Cardiac fibroblast (primary cell): ENCODE data around the gene LCE5A.

Experiments used
- DNase-seq, 2 donors: peaks; one replicate each; pipeline versions ENCODE4 v3.0.0 to v3.0.0-alpha.2; 2010; ENCODE audit warnings: low read depth in 2 of 2
- H3K4me3 ChIP-seq, 2 donors: replicated peaks in 1 of 2; 1 replicate in 1 of 2; 2 replicates in 1 of 2; pipeline ENCODE4 v1.5.1; 2011; ENCODE audit warnings: low read depth in 2 of 2, low read length in 2 of 2, mild to moderate bottlenecking in 2 of 2, moderate library complexity in 1 of 2
- TF ChIP-seq, protein P1 (sequence below): IDR thresholded peaks from one replicate; pipeline ENCODE4 v1.5.1; 2011; ENCODE audit warnings: low read depth, mild to moderate bottlenecking, low read length, inconsistent platforms

LCE5A gene

DNA sequence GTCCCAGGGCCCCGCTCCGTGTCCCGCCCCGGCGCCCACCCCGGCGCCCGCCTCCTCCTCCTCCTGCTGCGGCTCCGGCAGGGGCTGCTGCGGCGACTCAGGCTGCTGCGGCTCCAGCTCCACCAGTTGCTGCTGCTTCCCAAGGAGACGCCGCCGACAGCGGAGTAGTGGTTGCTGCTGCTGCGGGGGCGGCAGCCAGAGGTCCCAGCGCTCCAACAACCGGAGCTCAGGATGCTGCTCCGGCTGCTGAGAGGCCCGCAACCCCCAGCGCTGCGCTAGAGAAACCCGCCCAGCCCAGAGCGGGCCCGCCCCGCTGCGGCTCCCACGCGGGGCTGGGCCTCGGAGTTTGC is 4.8 kb downstream of the LCE5A start:
- no peak overlapping the region for H3K4me3 ChIP-seq
- TF ChIP-seq, protein P1, sequence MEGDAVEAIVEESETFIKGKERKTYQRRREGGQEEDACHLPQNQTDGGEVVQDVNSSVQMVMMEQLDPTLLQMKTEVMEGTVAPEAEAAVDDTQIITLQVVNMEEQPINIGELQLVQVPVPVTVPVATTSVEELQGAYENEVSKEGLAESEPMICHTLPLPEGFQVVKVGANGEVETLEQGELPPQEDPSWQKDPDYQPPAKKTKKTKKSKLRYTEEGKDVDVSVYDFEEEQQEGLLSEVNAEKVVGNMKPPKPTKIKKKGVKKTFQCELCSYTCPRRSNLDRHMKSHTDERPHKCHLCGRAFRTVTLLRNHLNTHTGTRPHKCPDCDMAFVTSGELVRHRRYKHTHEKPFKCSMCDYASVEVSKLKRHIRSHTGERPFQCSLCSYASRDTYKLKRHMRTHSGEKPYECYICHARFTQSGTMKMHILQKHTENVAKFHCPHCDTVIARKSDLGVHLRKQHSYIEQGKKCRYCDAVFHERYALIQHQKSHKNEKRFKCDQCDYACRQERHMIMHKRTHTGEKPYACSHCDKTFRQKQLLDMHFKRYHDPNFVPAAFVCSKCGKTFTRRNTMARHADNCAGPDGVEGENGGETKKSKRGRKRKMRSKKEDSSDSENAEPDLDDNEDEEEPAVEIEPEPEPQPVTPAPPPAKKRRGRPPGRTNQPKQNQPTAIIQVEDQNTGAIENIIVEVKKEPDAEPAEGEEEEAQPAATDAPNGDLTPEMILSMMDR: no peak
- peak in 1 of 2 donors; percentile 14 for DNase-seq

DNA sequence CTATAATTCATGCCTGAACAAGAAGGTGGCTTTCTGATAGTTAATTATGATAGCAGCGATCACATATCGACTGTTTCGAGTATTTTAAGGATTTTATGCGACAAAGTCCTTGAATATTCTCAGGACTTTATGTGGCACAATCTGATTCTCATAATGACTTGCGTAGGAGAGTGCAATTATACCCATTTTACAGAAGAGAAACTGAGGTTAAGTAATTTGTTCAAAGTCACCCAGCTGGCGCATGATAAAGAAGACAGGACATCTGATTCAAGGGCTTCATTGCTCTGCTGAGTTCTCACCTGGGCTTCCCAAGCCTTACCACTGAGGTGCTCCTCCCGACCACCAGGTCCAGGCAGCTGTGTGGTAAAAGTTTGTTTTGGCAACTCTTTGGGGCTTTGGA is 5.5 kb downstream of the LCE5A start:
- TF ChIP-seq, protein P1: no peak
- DNase-seq: no peak

DNA sequence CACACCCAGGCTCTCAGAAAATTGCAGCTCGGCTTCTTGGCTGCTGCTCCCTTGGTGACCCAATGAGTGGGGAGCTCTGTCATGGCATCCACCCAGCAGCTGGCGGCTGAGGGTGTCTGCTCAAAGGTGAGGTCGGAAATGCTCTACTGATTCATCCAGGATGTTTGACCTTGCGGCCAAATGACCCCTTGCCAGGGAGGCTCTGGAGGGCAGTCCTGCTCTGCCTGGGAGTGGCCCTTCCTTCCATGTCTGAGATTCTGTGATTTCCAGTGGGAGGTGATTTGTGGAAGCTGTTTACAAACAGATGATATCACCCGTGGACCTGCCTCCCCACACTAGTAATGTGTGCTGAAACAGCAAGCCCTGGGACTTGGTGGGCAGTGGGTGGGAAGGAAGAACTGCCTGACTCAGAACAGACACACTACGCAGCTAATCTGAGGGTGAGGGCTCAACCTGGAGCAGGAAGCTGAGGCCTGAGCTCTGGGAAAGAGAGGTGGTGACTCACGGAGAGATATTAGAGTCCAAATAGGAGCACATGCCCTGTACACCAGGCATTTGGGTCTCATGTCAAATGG is 6.7 kb downstream of the LCE5A start:
- DNase-seq: no peak
- H3K4me3 ChIP-seq: no peak overlapping the region
- TF ChIP-seq, protein P1: no peak

More for the DNA sequence above, 5.5 kb downstream of the LCE5A start:
- no peak overlapping the region for H3K4me3 ChIP-seq

DNA sequence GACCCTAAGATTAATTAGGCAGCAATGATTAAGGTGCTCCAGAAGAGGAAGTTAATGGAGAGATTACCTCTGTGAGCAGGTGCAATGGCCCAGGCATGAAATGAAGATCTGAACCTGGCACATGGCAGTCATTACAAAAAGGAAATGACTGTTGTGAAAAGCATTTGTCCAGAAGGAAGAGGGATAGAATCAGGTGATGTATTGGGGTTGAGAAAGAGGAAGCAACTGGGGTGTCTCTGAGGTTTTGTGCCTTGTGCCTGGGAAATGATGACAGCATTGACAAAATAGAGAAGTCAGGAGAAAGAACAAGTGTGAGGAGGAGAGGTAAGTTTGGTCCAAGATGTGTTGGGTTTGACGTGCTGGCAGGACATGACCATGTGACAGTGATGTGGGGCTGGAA is 9.2 kb downstream of the LCE5A start:
- no peak for DNase-seq
- TF ChIP-seq, protein P1: no peak
- no peak overlapping the region for H3K4me3 ChIP-seq

DNA sequence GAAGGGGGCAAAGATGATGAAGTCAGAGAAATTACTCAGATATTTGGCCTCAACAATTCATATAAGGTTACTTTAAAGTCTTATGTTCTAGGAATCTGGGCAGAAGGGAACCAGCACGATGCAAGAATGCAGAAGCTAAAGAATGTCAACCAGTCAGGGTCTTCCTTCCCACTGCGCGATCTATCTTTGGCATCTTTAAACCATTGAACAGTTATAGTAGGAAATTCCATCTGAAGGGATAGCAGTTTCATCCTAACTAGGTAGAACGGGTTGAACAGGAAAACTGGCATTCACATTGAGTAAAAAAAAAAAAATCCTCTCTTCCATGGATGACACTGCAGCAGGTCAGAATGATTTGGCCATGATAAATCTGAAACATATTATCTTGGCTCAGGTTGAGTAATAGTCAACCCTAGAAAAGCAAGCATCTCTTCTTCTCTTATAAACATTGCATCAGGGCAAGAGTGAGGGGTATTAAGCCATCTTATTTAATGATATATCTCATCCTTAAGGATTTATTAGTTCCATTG is 10.0 kb downstream of the LCE5A start:
- TF ChIP-seq, protein P1: no peak
- H3K4me3 ChIP-seq: no peak overlapping the region
- no peak for DNase-seq

DNA sequence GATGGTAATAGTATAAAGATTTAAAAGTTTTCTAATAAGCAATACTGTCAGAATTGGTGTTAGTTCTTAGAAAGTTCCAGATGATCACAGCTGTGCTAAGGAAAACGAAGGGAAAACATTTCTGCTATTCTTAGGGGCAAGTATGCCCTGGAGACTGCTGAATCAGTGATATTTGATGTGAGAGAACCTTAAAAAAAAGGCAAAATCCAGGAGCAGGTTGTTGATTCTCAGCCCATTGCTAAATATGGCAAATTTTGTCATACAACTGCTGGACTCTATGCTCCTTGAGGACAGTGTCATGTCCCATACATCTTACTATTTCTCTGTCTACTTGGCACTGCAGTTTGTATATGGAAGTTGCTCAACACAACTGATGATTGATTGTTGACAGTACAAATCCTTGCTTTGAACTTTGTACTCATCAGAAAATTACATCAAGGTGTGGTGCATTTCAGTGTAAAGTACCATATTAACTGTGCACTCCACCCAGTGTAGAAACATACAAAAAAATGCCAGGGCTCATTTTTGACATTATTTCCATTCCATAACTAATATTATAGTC is 14.6 kb downstream of the LCE5A start:
- TF ChIP-seq, protein P1: no peak
- no peak for DNase-seq
- H3K4me3 ChIP-seq: no peak overlapping the region
